HG02588 (cell line): ENCODE results near the gene USP6NL.

Experiments used
- ATAC-seq: cut with Tn5 transposase; IDR thresholded peaks from one replicate; pipeline ENCODE4 v1.9.1; 2021; ENCODE audit warnings: mild to moderate bottlenecking, moderate library complexity; ENCODE audit not compliant: unreplicated experiment

USP6NL gene

GRCh38 chr10:11429439-11430052 lies 181.9 kb downstream of the USP6NL start:
- ATAC-seq: no peak

GRCh38 chr10:11425676-11426075 lies 185.8 kb downstream of the USP6NL start:
- no peak for ATAC-seq

GRCh38 chr10:11425296-11425610 lies 186.2 kb downstream of the USP6NL start:
- ATAC-seq: no peak

- no peak for ATAC-seq
These were observed 186.8 kb downstream of the USP6NL start for GRCh38 chr10:11424456-11425295.

- no peak for ATAC-seq
These were observed 194.5 kb downstream of the USP6NL start for GRCh38 chr10:11416974-11417373.

- no peak for ATAC-seq
These were observed 196.4 kb downstream of the USP6NL start for GRCh38 chr10:11415095-11415494.

GRCh38 chr10:11414314-11415038 lies 197.0 kb downstream of the USP6NL start:
- no peak for ATAC-seq

DNA sequence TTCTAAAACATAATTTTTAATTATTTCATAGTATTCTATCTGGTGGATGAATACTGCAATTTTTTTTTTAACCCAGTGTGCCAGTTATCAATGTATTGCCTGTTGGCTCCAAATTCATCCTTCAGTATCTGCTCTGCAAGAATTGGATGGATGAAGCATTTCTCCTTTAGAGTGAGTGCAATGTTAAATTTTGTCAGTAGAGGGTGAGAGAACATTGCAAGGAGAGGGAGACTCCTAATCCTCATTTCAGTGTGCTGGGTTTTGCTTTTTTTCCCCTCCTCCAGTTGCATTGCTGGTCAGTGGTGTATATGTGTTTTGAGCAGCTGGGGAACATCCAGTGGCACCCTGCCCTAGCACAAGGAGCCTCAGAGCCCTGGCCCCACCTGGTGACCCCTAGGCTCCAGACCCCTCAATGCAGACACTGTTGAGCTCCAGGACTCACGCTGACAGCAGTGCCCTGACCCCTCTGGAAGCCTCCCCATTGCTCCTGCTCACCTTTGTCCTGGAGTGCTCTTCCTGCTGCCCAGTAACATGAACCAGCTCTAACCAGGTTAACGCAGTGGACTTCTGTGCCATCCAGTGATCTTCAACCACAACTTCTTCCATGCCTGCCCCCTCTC lies 199.4 kb downstream of the USP6NL start:
- no peak for ATAC-seq

DNA sequence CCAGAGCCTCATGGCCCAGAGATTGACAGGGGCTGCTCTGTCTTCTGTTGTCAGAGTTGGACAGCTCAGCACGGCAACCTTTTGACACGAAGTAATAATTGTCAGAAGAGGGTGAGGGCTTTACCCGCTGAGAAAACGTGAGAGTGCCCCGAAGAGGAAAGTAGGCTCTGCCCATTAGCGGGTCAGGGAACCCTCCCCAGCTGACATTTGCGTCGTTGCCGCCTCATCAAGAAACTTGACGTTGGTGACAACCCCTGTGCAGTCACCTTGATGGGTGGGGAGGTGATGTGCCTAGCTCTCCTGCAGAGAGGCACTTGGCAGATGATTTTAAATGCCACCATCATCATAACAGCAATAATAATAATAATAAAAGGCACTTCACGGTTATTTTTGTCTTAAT lies 202.1 kb downstream of the USP6NL start:
- no peak for ATAC-seq

DNA sequence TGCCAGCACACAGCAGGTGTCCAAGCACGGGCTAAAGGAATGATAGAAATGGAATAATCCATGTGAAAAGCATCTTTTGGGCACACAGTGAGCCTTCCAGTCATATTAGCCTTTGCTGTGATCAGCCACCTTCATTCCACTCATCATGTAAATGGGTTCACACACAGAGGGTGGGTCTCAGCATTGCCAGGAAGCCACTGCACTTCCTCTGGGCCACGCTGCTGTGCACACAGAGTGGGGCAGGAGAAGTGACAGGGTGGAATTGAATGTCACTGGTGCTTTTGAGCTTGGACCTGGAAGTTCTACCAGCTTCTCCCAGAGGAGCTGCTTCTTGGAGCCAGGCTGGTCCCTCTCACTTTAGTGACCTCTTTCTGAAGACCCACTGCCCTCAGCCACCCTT lies 203.5 kb downstream of the USP6NL start:
- no peak for ATAC-seq

DNA sequence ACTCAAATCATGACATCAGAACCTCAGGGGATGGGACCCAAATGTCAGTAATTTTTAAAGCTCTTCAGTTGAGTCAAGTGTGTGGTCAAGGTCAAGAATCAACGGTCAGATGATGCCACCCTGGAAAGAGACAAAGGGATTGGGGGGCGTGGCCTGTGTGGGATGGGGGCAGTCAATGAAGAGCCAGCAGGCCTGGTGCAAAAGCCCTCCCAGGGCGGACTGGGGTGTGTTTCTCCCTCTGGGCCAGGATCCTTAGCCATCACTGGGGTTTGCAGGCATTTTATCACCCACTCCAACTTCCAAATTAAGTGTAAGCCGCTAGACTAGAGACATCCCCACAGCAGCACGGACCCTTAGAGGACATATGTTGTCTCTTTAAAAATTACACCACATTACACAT lies 204.7 kb downstream of the USP6NL start:
- ATAC-seq: no peak

DNA sequence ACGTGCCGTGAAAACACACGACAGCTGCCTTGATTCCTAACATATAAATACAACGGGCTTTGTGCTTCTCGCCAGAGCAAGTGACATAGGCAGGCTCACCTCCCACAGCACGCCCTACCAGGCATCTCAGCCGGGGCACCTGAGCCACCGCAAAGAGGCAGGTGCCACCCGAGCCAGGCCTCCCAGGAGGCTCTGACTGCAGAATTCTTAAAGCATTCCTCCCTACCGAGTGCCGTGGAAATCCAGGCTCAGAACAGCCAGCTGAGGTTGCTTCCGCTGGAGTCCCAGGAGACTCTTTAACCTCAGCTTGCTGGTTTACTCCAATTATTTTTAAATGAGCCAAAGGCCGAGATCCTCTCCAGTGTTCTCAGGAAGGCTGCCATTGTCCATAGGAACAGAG lies 206.5 kb downstream of the USP6NL start:
- ATAC-seq: no peak
